GM12865 (cell line): ENCODE results near the gene DAB1.

ENCODE experiments used
- DNase-seq: peaks from one replicate; pipeline ENCODE4 v3.0.0; 2010; ENCODE audit warnings: low read depth
- H3K4me3 ChIP-seq: 2 replicates; pipeline ENCODE4 v1.5.1; 2011; ENCODE audit warnings: mild to moderate bottlenecking, low read depth, low read length, control low read depth
- TF ChIP-seq, protein P1 (sequence below): IDR thresholded peaks from 2 replicates; pipeline ENCODE4 v1.5.1; 2011; ENCODE audit warnings: low read length, control low read depth, low read depth, inconsistent platforms; ENCODE audit not compliant: insufficient read depth; ENCODE audit errors: missing control alignments

DAB1 gene

DNA sequence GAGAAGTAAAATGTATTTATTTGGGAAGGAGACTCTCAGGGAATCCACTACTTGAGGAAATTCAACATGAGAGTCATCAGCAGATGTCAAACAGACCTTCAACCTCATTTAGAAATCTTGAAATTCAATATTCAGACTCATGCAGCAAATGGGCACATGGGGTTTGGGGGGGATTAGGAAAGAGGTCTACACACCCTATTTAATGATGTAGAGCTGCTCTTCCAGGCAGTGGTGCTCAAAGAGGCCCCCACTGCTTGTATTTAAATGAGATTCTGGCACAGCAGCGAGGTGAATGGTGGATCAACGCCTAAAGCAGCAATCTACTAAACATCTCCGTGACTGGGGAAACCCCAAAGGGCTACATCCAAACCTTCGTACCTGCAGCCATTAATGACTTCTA is 244.9 kb downstream of the DAB1 start:
- no peak for DNase-seq
- H3K4me3 ChIP-seq = no peak overlapping the region
- TF ChIP-seq, protein P1, sequence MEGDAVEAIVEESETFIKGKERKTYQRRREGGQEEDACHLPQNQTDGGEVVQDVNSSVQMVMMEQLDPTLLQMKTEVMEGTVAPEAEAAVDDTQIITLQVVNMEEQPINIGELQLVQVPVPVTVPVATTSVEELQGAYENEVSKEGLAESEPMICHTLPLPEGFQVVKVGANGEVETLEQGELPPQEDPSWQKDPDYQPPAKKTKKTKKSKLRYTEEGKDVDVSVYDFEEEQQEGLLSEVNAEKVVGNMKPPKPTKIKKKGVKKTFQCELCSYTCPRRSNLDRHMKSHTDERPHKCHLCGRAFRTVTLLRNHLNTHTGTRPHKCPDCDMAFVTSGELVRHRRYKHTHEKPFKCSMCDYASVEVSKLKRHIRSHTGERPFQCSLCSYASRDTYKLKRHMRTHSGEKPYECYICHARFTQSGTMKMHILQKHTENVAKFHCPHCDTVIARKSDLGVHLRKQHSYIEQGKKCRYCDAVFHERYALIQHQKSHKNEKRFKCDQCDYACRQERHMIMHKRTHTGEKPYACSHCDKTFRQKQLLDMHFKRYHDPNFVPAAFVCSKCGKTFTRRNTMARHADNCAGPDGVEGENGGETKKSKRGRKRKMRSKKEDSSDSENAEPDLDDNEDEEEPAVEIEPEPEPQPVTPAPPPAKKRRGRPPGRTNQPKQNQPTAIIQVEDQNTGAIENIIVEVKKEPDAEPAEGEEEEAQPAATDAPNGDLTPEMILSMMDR = no peak

GRCh38 chr1:57175506-57175905 is 248.4 kb downstream of the DAB1 start:
- H3K4me3 ChIP-seq = no peak overlapping the region
- no peak for DNase-seq
- TF ChIP-seq, protein P1 = no peak

DNA sequence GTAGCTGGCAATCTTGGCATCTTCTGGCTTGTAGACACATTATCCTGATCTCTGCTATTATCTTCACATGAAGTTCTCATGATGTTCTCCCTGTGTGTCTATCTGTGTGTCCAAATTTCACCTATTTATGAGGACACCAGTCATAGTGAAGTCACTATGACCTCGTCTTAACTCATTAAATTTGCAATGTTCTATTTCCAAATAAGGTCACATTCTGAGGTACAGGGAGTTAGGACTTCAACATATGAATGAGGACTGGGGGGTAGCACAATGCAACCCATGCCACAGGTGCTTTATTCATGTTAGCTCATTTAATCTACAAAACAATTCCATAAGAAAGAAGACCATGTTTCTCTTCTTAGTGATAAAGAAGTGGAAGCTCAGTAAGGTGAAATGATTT is 251.8 kb downstream of the DAB1 start:
- TF ChIP-seq, protein P1 = no peak
- H3K4me3 ChIP-seq = no peak overlapping the region
- DNase-seq = no peak

GRCh38 chr1:57167997-57168396 is 255.9 kb downstream of the DAB1 start:
- no peak for DNase-seq
- TF ChIP-seq, protein P1 = no peak
- no peak overlapping the region for H3K4me3 ChIP-seq

GRCh38 chr1:57165546-57165945 is 258.3 kb downstream of the DAB1 start:
- H3K4me3 ChIP-seq = no peak overlapping the region
- DNase-seq = no peak
- TF ChIP-seq, protein P1 = no peak

DNA sequence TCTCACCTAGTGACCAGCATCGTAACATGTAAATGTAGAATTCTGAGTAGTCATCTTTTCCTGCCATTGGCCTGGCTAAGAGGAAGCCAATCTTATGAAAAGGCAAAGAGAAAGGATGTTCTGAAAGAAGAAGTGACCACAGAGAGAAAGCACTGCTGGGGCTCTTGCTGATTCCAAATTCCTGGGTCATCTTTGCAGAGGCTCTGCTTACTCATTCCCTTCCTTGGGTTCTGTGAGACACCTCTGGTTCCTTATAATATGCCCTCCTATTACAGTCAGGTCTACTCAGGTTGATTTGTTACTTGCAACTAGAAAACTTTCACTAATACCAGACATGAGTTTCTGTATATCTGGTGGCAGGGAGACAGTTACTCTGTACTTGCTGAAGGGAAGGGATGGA is 259.3 kb downstream of the DAB1 start:
- TF ChIP-seq, protein P1 = no peak
- no peak for DNase-seq
- no peak overlapping the region for H3K4me3 ChIP-seq

GRCh38 chr1:57163789-57164188 is 260.1 kb downstream of the DAB1 start:
- no peak overlapping the region for H3K4me3 ChIP-seq
- no peak for DNase-seq
- TF ChIP-seq, protein P1 = no peak
